PC-9 (cell line): ENCODE results near the gene TLE3.

Experiments
- CTCF ChIP-seq: fragments of 200-600 bp; sonication (generic); conservative IDR thresholded peaks from 2 replicates; pipeline ENCODE4 v1.6.1; 2017; ENCODE audit warnings: mixed run types, antibody characterized with exemption, mild to moderate bottlenecking, moderate library complexity
- EZH2 ChIP-seq: fragments of 200-600 bp; sonication (generic); IDR thresholded peaks from 2 replicates; pipeline ENCODE4 v1.8.0; 2017; ENCODE audit warnings: antibody characterized with exemption, low read depth

- TF ChIP-seq EZH2 (no peak), CTCF (no peak; the same call in 1 of the 2 replicates)
These were observed 2.1 kb downstream of the TLE3 start for GRCh38 chr15:70095408-70096214.
